Measurements from ENCODE around the gene ERCC6L2. TPM values are rescaled to one million over a fixed set of nuclear protein-coding genes. Genes with fewer than 3 reads are reported as not detected.

Gene ERCC6L2
- total RNA-seq, 1 experiment from 2014 or later, result 45.4 TPM

- H3K36me3 ChIP-seq (ENCODE audit: control insufficient read depth, insufficient read depth, low read length), result no peaks in the 10 kb centered on the region
- H3K4me3 ChIP-seq (ENCODE audit: low read depth, low read length), result no peak overlapping the region
- peaks cover 8% of the 10 kb centered on the region; the same call in 1 of the 2 replicates for H3K9me3 ChIP-seq
- no peaks in the 10 kb centered on the region for H3K4me1 ChIP-seq
- peaks cover 5% of the 10 kb centered on the region for H3K4me1 Mint-ChIP-seq (ENCODE audit: low read depth, unreplicated experiment)
- no peaks in the 10 kb centered on the region for H3K27me3 ChIP-seq (replicated peaks; ENCODE audit: control insufficient read depth, insufficient read depth, low read length)
- intact Hi-C loops (cut with micrococcal nuclease; ENCODE audit: unreplicated experiment), result no loop called here
- no peak overlapping the region for H3K4me3 Mint-ChIP-seq (ENCODE audit: unreplicated experiment)
- H3K36me3 Mint-ChIP-seq (ENCODE audit: insufficient read depth, unreplicated experiment), result peaks cover 49% of the 10 kb centered on the region
- H3K27ac Mint-ChIP-seq (ENCODE audit: unreplicated experiment), result no peak overlapping the region
- ChIA-PET POLR2A (interaction anchor here (0.6 kb wide), 1 partner anchor 163 kb away, joined by 4 read pairs; no protein-coding TSS in a partner anchor), CTCF (interaction anchor here (0.7 kb wide), 1 partner anchor 500 kb away, joined by 3 read pairs; no protein-coding TSS in a partner anchor)
- no peaks in the 10 kb centered on the region for H3K27me3 Mint-ChIP-seq (ENCODE audit: insufficient read depth, unreplicated experiment)
- BruUV-seq (replicated peaks), result no TSS peak
- DNase-seq, result no peak
- peaks cover 21% of the 10 kb centered on the region for H3K9me3 Mint-ChIP-seq (ENCODE audit: unreplicated experiment)
- no peak for TF ChIP-seq CTCF (IDR thresholded peaks at IDR 0.05; ENCODE audit: insufficient read depth in 1 of 2, low read depth in 1 of 2, low read length in 1 of 2, severe bottlenecking in 1 of 2, unreplicated experiment in 1 of 2)
These were observed 77.0 kb downstream of the ERCC6L2 start for GRCh38 chr9:95952471-95952870.

- TF ChIP-seq CTCF (IDR thresholded peaks at IDR 0.05; ENCODE audit: insufficient read depth in 1 of 2, low read depth in 1 of 2, low read length in 1 of 2, severe bottlenecking in 1 of 2, unreplicated experiment in 1 of 2), result no peak
- intact Hi-C loops (cut with micrococcal nuclease; ENCODE audit: unreplicated experiment), result no loop called here
- ChIA-PET POLR2A (no interaction called here), CTCF (no interaction called here)
- Mint-ChIP-seq H3K4me1 (ENCODE audit: low read depth, unreplicated experiment) (peaks cover 5% of the 10 kb centered on the region), H3K27me3 (ENCODE audit: insufficient read depth, unreplicated experiment) (no peaks in the 10 kb centered on the region), H3K27ac (ENCODE audit: unreplicated experiment) (no peak overlapping the region), H3K36me3 (ENCODE audit: insufficient read depth, unreplicated experiment) (peaks cover 50% of the 10 kb centered on the region), H3K4me3 (ENCODE audit: unreplicated experiment) (no peak overlapping the region), H3K9me3 (ENCODE audit: unreplicated experiment) (peaks cover 14% of the 10 kb centered on the region)
- Histone ChIP-seq H3K36me3 (ENCODE audit: control insufficient read depth, insufficient read depth, low read length) (no peaks in the 10 kb centered on the region), H3K9me3 (no peaks in the 10 kb centered on the region), H3K4me1 (no peaks in the 10 kb centered on the region), H3K4me3 (ENCODE audit: low read depth, low read length) (no peak overlapping the region), H3K27me3 (replicated peaks; ENCODE audit: control insufficient read depth, insufficient read depth, low read length) (no peaks in the 10 kb centered on the region)
- DNase-seq, result no peak
- BruUV-seq (replicated peaks), result no TSS peak
These were observed 78.5 kb downstream of the ERCC6L2 start for GRCh38 chr9:95953986-95954385.

DNA sequence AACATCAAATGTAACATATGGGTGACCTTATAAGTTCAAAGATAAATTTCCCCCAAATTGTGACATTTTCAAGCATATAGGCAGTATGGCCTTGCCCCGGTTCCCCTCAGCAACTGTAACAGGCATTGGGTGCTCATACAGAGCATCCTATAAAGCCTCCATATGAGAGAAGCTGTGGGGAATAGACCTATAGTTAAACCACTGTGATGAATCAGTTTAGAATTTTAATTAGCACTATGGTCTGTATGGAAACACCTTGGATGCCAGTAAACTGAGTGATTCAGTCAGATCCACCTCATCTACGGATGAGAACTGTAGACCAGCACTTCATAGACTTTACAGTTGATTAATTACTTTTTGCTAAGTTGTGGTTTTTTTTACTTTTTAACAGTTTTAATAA is 79.4 kb downstream of the ERCC6L2 start:
- Histone ChIP-seq H3K36me3 (ENCODE audit: control insufficient read depth, insufficient read depth, low read length) (no peaks in the 10 kb centered on the region), H3K27me3 (replicated peaks; ENCODE audit: control insufficient read depth, insufficient read depth, low read length) (no peaks in the 10 kb centered on the region), H3K9me3 (no peaks in the 10 kb centered on the region), H3K4me1 (no peaks in the 10 kb centered on the region), H3K4me3 (ENCODE audit: low read depth, low read length) (no peak overlapping the region)
- Mint-ChIP-seq H3K27me3 (ENCODE audit: insufficient read depth, unreplicated experiment) (no peaks in the 10 kb centered on the region), H3K27ac (ENCODE audit: unreplicated experiment) (no peak overlapping the region), H3K4me3 (ENCODE audit: unreplicated experiment) (no peak overlapping the region), H3K4me1 (ENCODE audit: low read depth, unreplicated experiment) (peaks cover 5% of the 10 kb centered on the region), H3K9me3 (ENCODE audit: unreplicated experiment) (peaks cover 10% of the 10 kb centered on the region), H3K36me3 (ENCODE audit: insufficient read depth, unreplicated experiment) (peaks cover 43% of the 10 kb centered on the region)
- intact Hi-C loops (cut with micrococcal nuclease; ENCODE audit: unreplicated experiment), result no loop called here
- POLR2A ChIA-PET, result no interaction called here
- no TSS peak for BruUV-seq (replicated peaks)
- CTCF ChIA-PET, result no interaction called here
- DNase-seq, result no peak
- no peak for TF ChIP-seq CTCF (IDR thresholded peaks at IDR 0.05; ENCODE audit: insufficient read depth in 1 of 2, low read depth in 1 of 2, low read length in 1 of 2, severe bottlenecking in 1 of 2, unreplicated experiment in 1 of 2)
